Islet of Langerhans (tissue), 1 donor: Measurements from ENCODE around the gene PXDN.

Source experiments
- FAIRE-seq: peaks from one replicate; lab custom pipeline; 2011; peaks lifted over from hg19 to GRCh38; lab: Jason Lieb, UNC

Gene PXDN

GRCh38 chr2:1612391-1613077, 131.8 kb downstream of the PXDN start:
- no peak for FAIRE-seq

DNA sequence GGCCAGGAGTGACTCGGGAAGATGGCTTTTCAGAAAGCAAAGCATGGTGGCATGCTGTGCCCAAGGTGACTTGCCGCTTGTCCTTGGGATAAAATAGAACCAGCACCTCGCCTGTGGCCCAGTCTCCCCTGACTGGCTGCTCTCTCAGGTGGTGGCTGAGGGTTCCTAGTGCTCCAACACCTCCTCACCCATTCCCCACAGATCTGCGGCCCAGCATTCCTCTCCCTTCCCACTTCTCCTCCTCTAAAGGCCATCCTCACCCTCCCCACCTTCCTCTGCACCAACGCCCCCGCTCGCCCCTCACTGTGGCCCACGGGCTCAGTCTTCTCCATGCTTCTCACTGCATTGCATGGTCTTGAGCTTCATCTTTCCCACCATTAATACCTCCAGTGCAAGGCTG, 132.4 kb downstream of the PXDN start:
- no peak for FAIRE-seq

DNA sequence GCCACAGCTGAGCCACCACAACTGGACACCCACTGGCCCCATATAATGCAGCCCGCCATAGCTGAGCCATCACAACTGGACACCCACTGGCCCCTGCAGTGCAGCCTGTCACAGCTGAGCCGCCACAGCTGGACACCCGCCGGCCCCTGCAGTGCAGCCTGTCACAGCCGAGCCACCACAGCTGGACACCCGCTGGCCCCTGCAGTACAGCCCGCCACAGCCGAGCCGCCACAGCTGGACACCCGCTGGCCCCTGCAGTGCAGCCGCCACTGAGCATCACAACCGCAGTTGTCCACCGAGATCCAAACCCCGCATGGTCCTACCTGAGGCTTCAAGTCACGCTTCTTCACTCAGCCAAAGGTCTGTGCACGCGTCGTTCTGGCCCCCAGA, 134.2 kb downstream of the PXDN start:
- FAIRE-seq = no peak

GRCh38 chr2:1609485-1610095, 134.7 kb downstream of the PXDN start:
- no peak for FAIRE-seq

DNA sequence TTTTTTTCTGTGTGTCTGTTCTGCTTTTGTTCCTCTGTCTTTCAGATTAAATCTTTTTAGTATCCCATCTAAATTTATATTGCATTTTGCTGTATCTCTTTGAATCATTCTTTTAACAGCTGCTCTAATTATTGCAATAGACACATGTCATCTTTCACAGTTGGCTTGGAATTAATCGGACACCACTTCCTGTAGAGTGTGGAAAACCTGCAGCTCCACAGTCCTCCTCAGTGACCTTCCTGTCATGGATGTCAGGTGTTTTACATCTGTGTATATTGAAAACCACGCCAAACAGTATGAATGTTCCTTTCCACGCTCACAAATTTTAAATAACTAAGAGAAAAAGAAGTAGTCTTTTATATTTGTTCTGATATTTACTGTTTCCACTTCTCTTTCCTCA, 135.3 kb downstream of the PXDN start:
- FAIRE-seq = no peak

DNA sequence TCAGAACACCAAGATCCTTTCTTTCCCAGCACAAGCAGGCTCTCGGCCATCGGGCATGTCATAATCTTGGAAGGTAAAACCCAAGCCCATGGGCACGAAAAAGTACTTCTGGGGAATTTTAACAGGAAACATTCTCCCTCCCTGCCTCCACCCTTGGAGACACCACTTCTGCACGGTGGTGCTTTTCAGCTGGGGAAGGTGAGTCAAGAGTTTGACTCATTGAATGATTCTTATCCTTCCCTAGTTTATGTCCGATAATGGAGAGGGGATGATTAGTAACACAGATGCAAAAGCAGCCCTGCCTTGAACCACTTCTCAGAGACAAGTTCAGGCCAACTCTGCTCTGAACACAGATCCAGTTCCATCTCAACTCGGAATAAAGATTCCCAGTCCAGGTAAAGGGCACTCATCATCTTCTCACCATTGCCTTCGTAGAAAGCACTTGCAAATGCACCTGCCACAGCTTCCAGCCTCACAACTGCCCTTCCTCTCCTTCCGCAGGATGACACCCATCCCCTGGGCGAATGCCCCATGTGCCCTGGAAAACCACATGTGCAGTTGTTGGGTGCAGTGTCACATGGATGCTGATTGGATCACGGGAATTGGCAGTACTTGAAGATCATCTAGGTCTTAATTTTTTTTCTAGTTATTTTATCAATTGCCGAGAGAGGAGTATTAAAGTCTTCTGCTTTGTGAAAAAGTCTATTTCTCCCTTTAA, 136.2 kb downstream of the PXDN start:
- FAIRE-seq = no peak

GRCh38 chr2:1607236-1607920, 136.9 kb downstream of the PXDN start:
- no peak for FAIRE-seq

DNA sequence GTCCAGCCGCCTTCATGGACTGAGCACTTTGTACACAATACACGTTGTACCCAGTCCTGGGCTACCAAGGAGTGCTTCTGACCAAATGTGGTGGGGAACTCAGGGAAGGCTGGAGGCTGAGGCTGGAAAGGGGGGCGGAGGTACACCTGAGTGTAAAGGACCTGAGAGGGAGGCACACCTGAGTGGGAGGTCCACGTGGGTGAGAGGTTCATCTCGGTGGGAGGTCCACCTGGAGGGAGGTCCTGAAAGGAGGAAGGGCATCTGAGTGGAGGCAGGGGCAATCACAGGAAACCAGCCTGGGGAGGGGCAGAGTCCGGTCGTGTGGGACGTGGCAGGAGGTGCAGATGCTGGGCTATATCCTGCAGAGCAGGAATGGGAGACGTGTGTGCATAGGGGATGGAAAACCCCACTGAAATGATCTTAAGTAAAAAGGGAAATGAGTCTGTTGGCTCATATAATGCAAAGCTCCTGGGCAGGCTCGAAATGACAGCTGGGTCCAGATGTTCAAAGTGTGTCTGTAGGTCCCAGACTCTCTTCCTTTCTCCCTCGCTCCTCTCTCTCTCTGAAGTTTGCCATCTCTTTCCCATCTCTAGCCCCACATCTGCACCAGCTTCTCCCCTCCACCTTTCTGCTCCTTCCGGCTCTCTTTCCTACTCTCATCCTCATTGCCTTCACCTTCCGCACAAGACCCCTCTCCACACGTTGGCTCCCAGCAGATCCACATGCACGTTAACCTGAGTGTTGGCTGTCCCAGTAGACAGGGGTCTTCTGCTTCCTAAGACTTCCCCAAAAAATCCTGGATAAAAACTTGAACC, 137.7 kb downstream of the PXDN start:
- FAIRE-seq = no peak

DNA sequence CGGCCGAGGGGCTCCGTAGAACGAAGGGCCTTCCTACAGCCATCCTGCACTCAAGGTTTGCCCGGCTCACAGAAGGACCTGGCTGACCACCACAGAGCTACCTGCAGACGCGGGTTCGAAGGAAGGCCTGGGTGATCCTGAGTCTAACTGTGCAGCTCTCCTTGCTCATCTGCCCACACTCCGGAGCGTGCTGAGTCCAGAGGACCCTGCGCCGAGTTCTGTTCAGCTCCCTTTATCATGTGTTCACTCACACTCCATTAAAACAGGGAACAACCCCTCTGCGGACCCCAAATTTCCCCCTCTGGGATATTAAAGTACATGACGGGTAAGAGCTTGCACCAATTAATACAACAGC, 138.3 kb downstream of the PXDN start:
- FAIRE-seq = no peak

DNA sequence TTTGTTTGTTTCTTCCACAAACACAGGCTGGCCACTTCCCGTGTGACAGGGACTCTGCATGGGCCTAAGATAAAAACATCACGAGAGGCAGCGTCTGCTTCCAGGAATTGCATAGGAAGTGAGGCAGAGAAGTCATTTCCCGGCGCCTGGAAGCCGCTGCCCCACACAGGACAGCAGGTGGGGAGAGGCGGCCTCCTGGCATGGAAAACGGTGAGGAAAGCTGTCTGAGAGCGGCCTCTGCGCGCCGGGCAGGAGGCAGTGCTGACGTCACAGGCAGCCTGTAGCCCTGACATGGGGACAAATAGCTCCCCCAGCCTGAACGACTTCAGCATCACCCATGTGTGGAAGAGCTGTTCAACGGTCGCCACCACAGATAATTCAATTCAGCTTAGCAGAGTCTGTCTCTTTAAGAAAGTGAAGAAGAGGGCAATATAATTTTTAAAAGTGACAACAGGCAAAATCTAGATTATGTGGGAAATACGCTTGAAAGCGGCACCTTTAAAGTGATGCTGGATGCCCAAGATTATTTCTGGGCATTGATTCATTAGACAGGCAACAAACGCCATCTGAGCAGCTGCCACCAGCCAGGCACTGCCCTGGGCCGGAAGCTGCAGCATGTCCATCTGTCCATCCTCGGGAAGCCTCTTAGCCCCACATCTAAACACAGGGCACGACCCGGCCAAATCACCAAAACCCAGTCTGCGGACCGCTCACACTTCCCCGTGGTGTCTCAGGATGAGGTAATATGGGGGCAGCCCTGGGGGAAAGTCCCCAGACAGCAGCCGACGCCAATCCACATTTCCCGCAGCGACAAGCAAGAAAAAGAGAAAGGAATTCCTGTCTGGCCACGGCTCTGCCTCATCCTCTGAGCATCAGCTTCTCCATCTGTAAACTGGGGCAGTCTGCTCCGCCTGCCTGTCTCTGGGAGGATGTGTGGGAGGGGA, 138.9 kb downstream of the PXDN start:
- no peak for FAIRE-seq

DNA sequence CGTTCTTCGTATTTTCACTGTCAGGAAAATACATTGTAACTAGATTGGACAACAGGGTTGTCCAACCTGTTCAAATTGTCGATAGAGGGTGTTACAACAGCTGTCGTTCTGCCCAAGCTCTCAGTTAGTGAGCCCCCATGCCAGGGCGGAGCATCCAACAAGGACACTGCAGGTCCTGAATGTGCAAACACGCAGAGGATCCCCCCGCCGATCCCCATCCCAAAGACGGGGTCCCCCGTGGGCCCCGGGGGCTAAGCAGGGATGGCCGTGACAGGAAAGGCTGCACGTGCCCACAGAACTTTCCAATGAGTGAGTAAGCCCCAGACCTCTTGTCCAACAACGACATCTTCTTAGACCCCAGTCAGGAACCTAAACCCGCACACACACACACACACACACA, 140.8 kb downstream of the PXDN start:
- no peak for FAIRE-seq

- FAIRE-seq = no peak
These were observed 141.3 kb downstream of the PXDN start for GRCh38 chr2:1603059-1603458.

DNA sequence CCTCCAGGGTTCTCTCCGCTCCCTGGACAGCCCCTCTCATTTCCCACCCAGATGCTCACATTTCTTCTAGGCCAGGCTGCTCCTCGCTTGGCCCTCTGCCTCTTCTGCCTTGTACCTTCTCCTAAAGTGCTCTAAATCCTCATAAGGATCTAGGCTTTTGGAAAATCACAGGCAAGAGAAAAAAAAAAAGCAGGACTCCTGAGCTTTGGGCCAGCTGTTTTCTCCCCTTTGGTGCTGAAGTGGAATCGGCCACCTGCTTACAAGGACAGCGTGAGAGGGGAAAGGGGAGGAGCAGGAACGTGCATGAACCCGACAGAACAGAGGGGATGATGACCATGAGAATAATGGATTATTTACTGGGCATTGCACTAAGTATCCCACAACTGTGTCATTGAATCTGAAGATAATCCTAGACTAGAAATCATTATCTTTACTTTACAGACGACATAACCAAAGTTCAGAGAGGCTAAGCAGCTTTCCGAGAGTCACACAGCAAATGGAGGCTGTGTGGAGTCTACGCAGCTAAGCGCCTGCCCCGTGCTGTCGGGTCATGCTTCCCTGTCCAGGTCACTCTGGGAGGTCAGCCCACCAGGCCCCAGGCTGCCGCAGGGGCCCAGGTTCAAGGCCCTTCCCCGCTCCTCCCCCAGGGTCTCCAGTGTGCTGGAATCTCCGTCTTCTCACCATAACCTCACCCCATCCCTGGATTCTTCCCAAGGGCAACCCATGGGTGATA, 141.9 kb downstream of the PXDN start:
- no peak for FAIRE-seq

DNA sequence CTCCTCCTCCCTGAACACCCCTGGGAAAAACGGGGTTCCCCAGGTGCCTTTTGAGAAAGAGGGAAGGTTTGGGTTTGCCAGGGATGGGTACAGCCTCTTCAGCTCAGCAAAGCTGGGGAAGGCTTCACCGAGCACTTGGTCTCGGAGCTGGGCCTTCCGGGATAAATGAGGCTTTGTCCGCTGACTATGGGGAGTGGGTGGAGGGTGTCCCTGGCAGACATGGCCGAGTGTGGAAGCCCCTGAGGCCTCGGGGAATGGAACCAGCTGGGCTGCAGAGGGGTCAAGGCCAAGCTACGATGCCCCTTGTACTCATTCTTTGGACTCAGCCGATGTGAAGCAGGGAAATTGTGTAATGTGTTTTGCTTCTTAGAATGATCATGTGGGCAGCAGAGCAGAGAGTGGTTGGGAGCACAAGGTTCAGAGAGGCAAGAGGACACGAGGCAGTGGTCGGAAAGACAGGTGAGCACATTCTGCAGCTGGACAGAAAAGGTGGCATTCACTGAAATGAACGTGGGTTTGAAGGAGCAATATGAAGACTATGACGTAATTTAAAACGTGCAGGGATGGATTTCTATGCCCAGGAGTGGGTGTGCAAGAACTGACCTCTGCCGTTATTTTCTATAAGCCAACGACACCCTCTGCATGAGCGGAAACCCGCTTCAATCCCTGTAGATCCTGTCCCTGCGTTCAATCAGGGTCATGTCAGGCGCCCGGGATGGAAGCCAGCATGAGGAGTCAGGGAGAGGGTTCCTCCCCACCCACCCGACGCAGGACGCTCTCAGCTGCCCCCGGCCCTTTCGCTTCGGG, 142.6 kb downstream of the PXDN start:
- no peak for FAIRE-seq

DNA sequence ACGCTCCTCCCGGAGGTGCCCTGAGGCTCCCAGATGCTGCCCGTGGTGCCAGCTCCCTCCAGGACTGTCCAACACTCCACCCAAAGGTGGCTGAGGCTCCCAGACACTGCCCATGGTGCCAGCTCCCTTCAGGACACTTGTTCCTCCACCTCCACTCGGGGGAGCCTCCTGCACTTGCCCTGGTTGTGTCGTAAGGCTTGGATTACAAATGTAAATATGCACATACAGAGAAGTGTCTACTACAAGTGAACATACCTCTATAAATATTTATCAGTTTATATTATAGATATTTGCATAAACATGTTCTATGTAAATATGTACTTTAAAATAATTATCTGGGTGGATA, 143.3 kb downstream of the PXDN start:
- no peak for FAIRE-seq

DNA sequence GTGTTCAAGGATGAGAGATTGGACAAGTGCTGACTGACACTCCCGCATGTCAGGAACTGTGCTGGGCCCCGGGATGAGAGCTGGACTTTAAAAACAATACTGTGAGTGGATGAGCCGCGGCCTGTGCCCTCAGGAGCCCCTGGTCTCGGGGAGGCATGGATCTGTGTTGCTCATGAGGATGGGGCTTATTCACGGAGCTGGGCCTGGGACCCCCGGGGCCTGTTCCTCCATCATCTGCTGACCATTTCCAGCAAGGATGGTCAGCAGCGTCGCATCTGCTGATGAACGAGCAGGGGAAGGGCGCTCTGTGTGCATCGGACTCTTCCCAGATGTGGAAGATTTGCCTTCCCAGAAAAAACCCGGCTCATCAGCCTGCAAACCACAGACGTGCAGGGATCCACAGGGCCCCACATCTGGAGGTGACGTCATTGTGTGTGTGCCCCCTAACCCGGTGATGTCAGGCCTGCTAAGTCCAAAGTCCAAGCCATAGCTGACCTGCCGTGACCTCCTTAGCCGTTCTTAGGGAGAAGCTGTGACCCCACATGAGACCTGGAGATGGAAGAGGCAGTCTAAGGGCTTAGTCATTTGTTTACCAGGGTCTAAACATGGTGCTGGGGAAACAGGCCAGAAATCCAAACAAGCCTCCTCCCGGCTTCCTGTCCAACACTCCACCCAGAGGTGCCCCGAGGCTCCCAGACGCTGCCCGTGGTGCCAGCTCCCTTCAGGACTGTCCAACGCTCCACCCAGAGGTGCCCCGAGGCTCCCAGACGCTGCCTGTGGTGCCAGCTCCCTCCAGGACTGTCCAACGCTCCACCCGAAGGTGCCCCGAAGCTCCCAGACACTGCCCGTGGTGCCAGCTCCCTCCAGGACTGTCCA, 143.9 kb downstream of the PXDN start:
- FAIRE-seq = no peak

GRCh38 chr2:1599301-1600085, 144.8 kb downstream of the PXDN start:
- no peak for FAIRE-seq

DNA sequence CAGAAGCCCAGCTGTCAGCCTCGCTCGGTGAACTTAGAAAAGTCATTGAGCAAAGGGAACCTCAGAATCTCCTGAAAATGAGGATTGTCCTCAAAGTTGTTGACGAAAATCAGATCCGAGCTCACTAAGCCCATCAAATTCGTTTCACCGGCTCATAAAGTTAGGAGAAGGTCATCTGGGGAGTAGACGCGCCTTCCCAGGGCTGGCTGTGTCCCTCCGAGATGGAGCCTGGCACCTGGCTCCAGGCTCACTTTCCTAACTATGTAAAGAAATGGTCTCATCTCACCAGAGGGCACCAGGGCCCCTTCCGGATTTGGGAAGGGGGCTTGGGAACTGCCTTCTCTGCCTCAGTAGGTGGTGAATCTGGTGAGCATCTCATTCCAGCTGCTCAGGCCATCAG, 145.5 kb downstream of the PXDN start:
- FAIRE-seq = no peak
